Activated naive CD8-positive, alpha-beta T cell treated with anti-CD3 and anti-CD28 coated beads for 36 hours (primary cell): Measurements from ENCODE around the gene SLC1A1. TPM values are rescaled to one million over a fixed set of nuclear protein-coding genes. Genes with fewer than 3 reads are reported as not detected.

Experiments used
- DNase-seq: peaks from one replicate; pipeline ENCODE4 v3.0.0; 2021
- H3K27ac Mint-ChIP-seq: one replicate; pipeline ENCODE4 v1.8.0; 2022; ENCODE audit warnings: mild to moderate bottlenecking, moderate library complexity, mixed read lengths
- H3K27me3 Mint-ChIP-seq: one replicate; pipeline ENCODE4 v1.8.0; 2022; ENCODE audit warnings: mild to moderate bottlenecking, mixed read lengths
- H3K36me3 Mint-ChIP-seq: one replicate; pipeline ENCODE4 v1.8.0; 2021; ENCODE audit warnings: mild to moderate bottlenecking, mixed read lengths
- H3K4me1 Mint-ChIP-seq: one replicate; pipeline ENCODE4 v1.8.0; 2021; ENCODE audit warnings: mixed read lengths
- H3K4me3 Mint-ChIP-seq: one replicate; pipeline ENCODE4 v1.8.0; 2022; ENCODE audit warnings: mild to moderate bottlenecking, moderate library complexity, mixed read lengths
- H3K9me3 Mint-ChIP-seq: one replicate; pipeline ENCODE4 v1.8.0; 2022; ENCODE audit warnings: mixed read lengths
- total RNA-seq, 2 experiments: library from RNA; stranded (reverse); gene quantifications; one replicate each; pipeline ENCODE4 v1.2.3, GENCODE V29; 2021

SLC1A1 gene
- total RNA-seq = under 1 TPM; 0.10 to 0.23 TPM

GRCh38 chr9:4489919-4490704 is at the start of gene SLC1A1:
TSS of gene SLC1A1 (plus strand) at chr9:4490468. CDS start at chr9:4490680, 212 bp downstream.
- peak; percentile 40 for DNase-seq
- peak within 1 kb of the TSS; percentile 79 for H3K4me3 Mint-ChIP-seq
- peaks cover 47% of the 10 kb centered on the region for H3K27me3 Mint-ChIP-seq
- no peaks in the 10 kb centered on the region for H3K9me3 Mint-ChIP-seq
- peaks cover 22% of the 10 kb centered on the region for H3K4me1 Mint-ChIP-seq
- H3K27ac Mint-ChIP-seq = no peak within 1 kb of the TSS
- H3K36me3 Mint-ChIP-seq = no peaks in the 10 kb centered on the region

GRCh38 chr9:4442806-4443205 is 47.5 kb upstream of the SLC1A1 start:
- H3K4me3 Mint-ChIP-seq = no peak overlapping the region
- peaks cover 15% of the 10 kb centered on the region for H3K9me3 Mint-ChIP-seq
- no peaks in the 10 kb centered on the region for H3K36me3 Mint-ChIP-seq

GRCh38 chr9:4443439-4443838 is 46.8 kb upstream of the SLC1A1 start:
- Mint-ChIP-seq H3K27ac (no peak overlapping the region), H3K9me3 (peaks cover 15% of the 10 kb centered on the region), H3K27me3 (no peaks in the 10 kb centered on the region), H3K4me3 (no peak overlapping the region), H3K36me3 (no peaks in the 10 kb centered on the region), H3K4me1 (peaks cover 2% of the 10 kb centered on the region)
- DNase-seq = no peak

More at GRCh38 chr9:4442806-4443205, 47.5 kb upstream of the SLC1A1 start:
- no peak for DNase-seq
- no peak overlapping the region for H3K27ac Mint-ChIP-seq
- H3K4me1 Mint-ChIP-seq = peaks cover 2% of the 10 kb centered on the region
- H3K27me3 Mint-ChIP-seq = no peaks in the 10 kb centered on the region

- no peak overlapping the region for H3K4me3 Mint-ChIP-seq
- no peak for DNase-seq
Observed at GRCh38 chr9:4461437-4461836, 28.8 kb upstream of the SLC1A1 start.

GRCh38 chr9:4463824-4464223 is 26.4 kb upstream of the SLC1A1 start:
- no peaks in the 10 kb centered on the region for H3K27me3 Mint-ChIP-seq
- peaks cover 2% of the 10 kb centered on the region for H3K9me3 Mint-ChIP-seq
- H3K4me1 Mint-ChIP-seq = peaks cover 2% of the 10 kb centered on the region
- H3K4me3 Mint-ChIP-seq = no peak overlapping the region
- DNase-seq = no peak
- H3K27ac Mint-ChIP-seq = no peak overlapping the region
- H3K36me3 Mint-ChIP-seq = peaks cover 3% of the 10 kb centered on the region

More at GRCh38 chr9:4461437-4461836, 28.8 kb upstream of the SLC1A1 start:
- Mint-ChIP-seq H3K27me3 (no peaks in the 10 kb centered on the region), H3K4me1 (peaks cover 2% of the 10 kb centered on the region), H3K9me3 (no peaks in the 10 kb centered on the region), H3K27ac (no peak overlapping the region), H3K36me3 (no peaks in the 10 kb centered on the region)

GRCh38 chr9:4464911-4465513 is 25.3 kb upstream of the SLC1A1 start:
- Mint-ChIP-seq H3K4me1 (peaks cover 2% of the 10 kb centered on the region), H3K4me3 (no peak overlapping the region), H3K9me3 (peaks cover 2% of the 10 kb centered on the region), H3K36me3 (peaks cover 3% of the 10 kb centered on the region), H3K27ac (no peak overlapping the region), H3K27me3 (no peaks in the 10 kb centered on the region)
- DNase-seq = no peak

GRCh38 chr9:4465910-4466309 is 24.4 kb upstream of the SLC1A1 start:
- Mint-ChIP-seq H3K36me3 (peaks cover 3% of the 10 kb centered on the region), H3K27me3 (no peaks in the 10 kb centered on the region), H3K27ac (no peak overlapping the region), H3K4me3 (no peak overlapping the region), H3K9me3 (peaks cover 2% of the 10 kb centered on the region), H3K4me1 (peaks cover 2% of the 10 kb centered on the region)
- DNase-seq = no peak

- Mint-ChIP-seq H3K4me3 (no peak overlapping the region), H3K27ac (no peak overlapping the region), H3K27me3 (no peaks in the 10 kb centered on the region), H3K9me3 (peaks cover 5% of the 10 kb centered on the region), H3K4me1 (no peaks in the 10 kb centered on the region), H3K36me3 (peaks cover 2% of the 10 kb centered on the region)
- no peak for DNase-seq
Observed at GRCh38 chr9:4475301-4475700, 15.0 kb upstream of the SLC1A1 start.

GRCh38 chr9:4486176-4486575 is 4.1 kb upstream of the SLC1A1 start:
- no peak overlapping the region for H3K27ac Mint-ChIP-seq

GRCh38 chr9:4489562-4489918 is 728 bp upstream of the SLC1A1 start:
- H3K27me3 Mint-ChIP-seq = peaks cover 45% of the 10 kb centered on the region

More at GRCh38 chr9:4486176-4486575, 4.1 kb upstream of the SLC1A1 start:
- no peak for DNase-seq
- no peaks in the 10 kb centered on the region for H3K36me3 Mint-ChIP-seq
- H3K27me3 Mint-ChIP-seq = peaks cover 22% of the 10 kb centered on the region
- H3K9me3 Mint-ChIP-seq = no peaks in the 10 kb centered on the region
- H3K4me1 Mint-ChIP-seq = peaks cover 16% of the 10 kb centered on the region
- no peak overlapping the region for H3K4me3 Mint-ChIP-seq

GRCh38 chr9:4490705-4491625 is 697 bp downstream of the SLC1A1 start:
- H3K27me3 Mint-ChIP-seq = peaks cover 55% of the 10 kb centered on the region
- H3K9me3 Mint-ChIP-seq = no peaks in the 10 kb centered on the region
- H3K4me3 Mint-ChIP-seq = peak overlapping the region; percentile 79
- peaks cover 20% of the 10 kb centered on the region for H3K4me1 Mint-ChIP-seq
- no peak overlapping the region for H3K27ac Mint-ChIP-seq
- no peak for DNase-seq
- H3K36me3 Mint-ChIP-seq = no peaks in the 10 kb centered on the region

More at GRCh38 chr9:4489562-4489918, 728 bp upstream of the SLC1A1 start:
- Mint-ChIP-seq H3K36me3 (no peaks in the 10 kb centered on the region), H3K9me3 (no peaks in the 10 kb centered on the region), H3K4me3 (peak overlapping the region; percentile 79), H3K27ac (no peak overlapping the region), H3K4me1 (peaks cover 22% of the 10 kb centered on the region)
- no peak for DNase-seq

GRCh38 chr9:4491626-4491975 is 1.3 kb downstream of the SLC1A1 start:
- Mint-ChIP-seq H3K9me3 (no peaks in the 10 kb centered on the region), H3K36me3 (no peaks in the 10 kb centered on the region), H3K4me1 (peaks cover 14% of the 10 kb centered on the region), H3K27ac (no peak overlapping the region), H3K27me3 (peaks cover 62% of the 10 kb centered on the region), H3K4me3 (peak overlapping the region; percentile 79)
- DNase-seq = no peak

GRCh38 chr9:4494332-4494731 is 4.1 kb downstream of the SLC1A1 start:
- DNase-seq = no peak
- peaks cover 11% of the 10 kb centered on the region for H3K4me1 Mint-ChIP-seq
- no peak overlapping the region for H3K4me3 Mint-ChIP-seq
- H3K27ac Mint-ChIP-seq = no peak overlapping the region
- peaks cover 54% of the 10 kb centered on the region for H3K27me3 Mint-ChIP-seq
- no peaks in the 10 kb centered on the region for H3K9me3 Mint-ChIP-seq
- no peaks in the 10 kb centered on the region for H3K36me3 Mint-ChIP-seq

- H3K9me3 Mint-ChIP-seq = no peaks in the 10 kb centered on the region
- peaks cover 9% of the 10 kb centered on the region for H3K4me1 Mint-ChIP-seq
- no peak for DNase-seq
- peaks cover 49% of the 10 kb centered on the region for H3K27me3 Mint-ChIP-seq
- H3K36me3 Mint-ChIP-seq = no peaks in the 10 kb centered on the region
- H3K27ac Mint-ChIP-seq = no peak overlapping the region
- H3K4me3 Mint-ChIP-seq = no peak overlapping the region
Observed at GRCh38 chr9:4494806-4495205, 4.5 kb downstream of the SLC1A1 start.

GRCh38 chr9:4495537-4495936 is 5.3 kb downstream of the SLC1A1 start:
- Mint-ChIP-seq H3K4me3 (no peak overlapping the region), H3K27ac (no peak overlapping the region), H3K4me1 (peaks cover 9% of the 10 kb centered on the region), H3K9me3 (no peaks in the 10 kb centered on the region), H3K36me3 (no peaks in the 10 kb centered on the region), H3K27me3 (peaks cover 46% of the 10 kb centered on the region)
- no peak for DNase-seq
